Skin of body (tissue), 2 donors: ENCODE measurements around the gene QPRT. TPM values are rescaled to one million over a fixed set of nuclear protein-coding genes. Genes with fewer than 3 reads are reported as not detected.
"Not testable (repeated sequence)": the region's sequence is repeated elsewhere in the genome, so short reads cannot be mapped to it uniquely, and the experiment has no call there.

Experiments used
- DNase-seq: peaks from one replicate; lab custom pipeline; 2025; lab: John Stamatoyannopoulos, UW
- total RNA-seq: library from RNA; depleted of rRNA; stranded (reverse); fragments of >200 nt; gene quantifications from one replicate; pipeline ENCODE4 v1.2.3, GENCODE V29; 2014

Gene QPRT
- total RNA-seq, 1 donor from 2014 or later, result 16.1 TPM

DNA sequence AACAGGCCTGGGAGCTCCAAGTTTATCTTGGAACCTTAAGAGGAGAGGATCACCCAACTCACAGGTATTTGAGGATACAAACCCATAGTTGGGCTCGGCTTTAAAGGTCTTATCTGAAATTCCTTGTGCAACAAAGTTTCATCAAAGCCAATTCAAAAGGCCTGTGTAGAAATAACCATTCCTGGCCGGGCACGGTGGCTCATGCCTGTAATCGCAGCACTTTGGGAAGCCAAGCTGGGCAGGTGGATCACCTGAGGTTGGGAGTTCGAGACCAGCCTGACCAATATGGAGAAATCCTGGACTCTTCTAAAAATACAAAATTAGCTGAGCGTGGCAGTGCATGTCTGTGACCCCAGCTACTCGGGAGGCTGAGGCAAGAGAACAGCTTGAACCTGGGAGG is 38.1 kb downstream of the QPRT start:
- no peak for DNase-seq

DNA sequence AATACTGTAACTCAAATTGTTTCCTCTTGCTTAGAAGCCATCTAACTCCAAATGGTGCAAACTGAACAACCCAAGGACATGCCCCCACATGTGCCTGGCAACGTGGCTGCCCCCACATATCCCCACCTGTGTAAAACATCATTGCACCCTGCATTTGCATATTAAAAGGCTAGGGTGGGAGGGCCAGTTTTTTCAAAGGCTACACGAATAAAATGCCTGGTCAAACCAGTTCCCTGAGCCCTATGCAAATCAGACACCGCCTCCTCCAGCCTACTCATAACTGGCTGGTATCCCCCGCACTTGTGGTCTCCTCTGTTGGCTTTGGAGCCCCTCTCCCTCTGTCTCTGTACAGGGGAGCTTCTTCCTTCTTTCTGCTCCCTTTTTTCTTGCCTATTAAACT is 40.1 kb downstream of the QPRT start:
- no peak for DNase-seq

DNA sequence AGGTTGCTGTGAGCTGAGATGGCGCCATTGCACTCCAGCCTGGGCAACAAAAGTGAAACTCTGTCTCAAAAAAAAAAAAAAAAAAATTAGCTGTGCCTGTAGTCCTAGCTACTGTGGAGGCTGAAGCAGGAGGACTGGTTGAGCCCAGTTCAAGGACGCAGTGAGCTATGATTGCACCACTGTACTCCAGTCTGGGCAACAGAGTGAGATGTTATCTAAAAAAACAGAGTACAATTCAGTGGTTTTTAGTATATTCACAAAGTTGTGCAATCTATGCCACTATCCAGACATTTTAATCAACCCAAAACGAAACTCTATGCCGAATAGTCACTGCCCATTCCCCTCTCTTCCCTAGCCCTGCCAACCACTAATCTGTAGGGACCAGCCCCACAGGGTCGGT is 41.7 kb downstream of the QPRT start:
- DNase-seq, result no peak

DNA sequence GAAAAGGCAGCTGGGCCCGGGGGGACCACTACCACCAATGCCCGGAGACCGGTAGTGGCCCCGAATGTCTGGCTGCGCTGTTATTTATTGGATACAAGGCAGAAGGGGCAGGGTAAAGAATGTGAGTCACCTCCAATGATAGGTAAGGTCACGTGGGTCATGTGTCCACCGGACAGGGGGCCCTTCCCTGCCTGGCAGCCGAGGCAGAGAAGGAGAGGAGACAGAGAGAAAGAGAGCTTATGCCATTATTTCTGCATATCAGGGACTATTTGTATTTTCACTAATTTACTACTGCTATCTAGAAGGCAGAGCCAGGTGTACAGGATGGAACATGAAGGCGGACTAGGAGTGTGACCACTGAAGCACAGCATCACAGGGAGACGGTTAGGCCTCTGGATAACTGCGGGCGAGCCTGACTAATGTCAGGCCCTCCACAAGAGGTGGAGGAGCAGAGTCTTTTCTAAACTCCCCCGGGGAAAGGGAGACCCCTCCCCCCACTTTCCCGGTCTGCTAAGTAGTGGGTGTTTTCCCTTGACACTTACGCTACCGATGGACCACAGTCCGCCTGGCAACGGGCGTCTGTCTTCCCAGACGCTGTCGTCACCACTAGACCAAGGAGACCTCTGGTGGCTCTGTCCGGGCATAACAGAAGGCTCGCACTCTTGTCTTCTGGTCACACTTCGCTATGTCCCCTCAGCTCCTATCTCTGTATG is 42.3 kb downstream of the QPRT start:
- DNase-seq, result not testable (repeated sequence)

DNA sequence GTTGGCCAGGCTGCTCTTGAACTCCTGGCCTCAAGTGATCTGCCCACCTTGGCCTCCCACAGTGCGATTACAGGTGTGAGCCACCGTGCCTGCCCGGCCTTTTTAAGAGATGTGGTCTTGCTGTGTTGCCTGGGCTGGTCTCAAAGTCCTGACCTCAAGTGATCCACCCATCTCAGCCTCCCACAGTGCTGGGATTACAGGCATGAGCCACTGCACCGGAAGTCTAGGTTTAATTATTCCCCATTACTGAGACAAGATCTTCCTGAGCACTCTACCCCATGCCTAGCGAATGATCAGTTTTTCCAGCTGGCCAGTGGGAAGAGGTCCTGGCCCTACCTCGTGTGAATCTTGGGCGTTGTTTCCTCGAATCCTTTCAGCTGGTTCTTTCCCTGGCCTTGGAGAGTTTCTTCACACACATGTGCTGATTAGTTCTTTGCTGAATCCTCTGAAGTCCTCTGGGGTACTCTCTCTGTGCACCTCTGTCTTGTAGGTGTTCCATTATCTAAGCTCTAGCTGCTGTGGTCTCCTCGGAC is 47.9 kb downstream of the QPRT start:
- DNase-seq, result no peak

DNA sequence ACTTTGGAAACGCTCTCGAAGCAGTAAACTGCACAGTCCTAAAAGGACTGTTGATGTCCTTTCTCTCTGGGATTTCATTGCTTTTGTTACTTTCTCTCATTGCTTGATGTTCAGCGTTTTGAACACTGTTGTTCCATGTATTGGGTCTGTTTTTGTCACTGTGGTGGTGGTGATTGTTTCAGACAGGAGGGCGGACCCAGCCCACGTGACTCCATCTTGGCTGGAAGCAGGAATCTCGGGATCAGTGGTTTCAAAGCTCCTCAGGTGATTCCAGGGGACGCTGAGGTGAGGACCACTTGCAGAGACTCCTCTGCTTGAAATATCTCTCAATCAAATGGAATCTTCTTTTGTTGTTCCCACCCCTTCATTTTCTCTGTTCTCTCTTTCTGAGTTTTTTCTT is 48.5 kb downstream of the QPRT start:
- no peak for DNase-seq

DNA sequence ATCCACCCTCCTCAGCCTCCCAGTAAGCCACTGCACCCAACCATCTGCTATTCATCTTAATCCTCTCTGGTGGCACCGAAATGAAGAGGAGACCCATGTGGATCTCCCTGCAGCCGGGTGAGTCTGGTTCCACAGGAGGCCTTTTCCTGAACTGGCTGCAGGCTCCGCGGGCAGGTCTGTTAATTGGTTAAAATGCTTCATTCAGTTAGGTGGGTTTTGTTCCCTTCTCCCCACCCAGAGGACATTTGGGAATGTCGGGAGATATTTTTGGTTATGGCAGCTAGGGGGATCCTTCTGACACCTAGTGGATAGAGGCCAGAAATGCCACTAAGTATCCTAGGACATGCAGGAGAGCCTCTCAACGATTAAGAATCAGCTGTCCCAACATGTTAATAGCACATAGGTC is 50.1 kb downstream of the QPRT start:
- no peak for DNase-seq

DNA sequence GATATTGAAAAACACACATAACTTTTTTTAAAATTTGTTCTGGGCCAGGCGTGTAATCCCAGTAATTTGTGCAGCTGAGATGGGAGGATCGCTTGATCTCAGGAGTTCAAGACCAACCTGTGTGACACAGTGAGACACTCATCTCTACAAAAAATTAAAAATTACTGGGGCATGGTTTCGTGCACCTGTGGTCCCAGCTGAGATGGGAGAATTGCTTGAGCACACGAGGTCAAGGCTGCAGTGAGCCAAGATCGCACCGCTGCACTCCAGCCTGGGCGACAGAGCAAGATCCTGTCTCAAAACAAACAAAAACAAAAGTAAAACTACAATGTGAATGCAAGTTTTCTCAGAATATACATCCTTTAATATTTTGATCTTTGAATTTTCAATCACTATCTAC is 51.7 kb downstream of the QPRT start:
- no peak for DNase-seq

DNA sequence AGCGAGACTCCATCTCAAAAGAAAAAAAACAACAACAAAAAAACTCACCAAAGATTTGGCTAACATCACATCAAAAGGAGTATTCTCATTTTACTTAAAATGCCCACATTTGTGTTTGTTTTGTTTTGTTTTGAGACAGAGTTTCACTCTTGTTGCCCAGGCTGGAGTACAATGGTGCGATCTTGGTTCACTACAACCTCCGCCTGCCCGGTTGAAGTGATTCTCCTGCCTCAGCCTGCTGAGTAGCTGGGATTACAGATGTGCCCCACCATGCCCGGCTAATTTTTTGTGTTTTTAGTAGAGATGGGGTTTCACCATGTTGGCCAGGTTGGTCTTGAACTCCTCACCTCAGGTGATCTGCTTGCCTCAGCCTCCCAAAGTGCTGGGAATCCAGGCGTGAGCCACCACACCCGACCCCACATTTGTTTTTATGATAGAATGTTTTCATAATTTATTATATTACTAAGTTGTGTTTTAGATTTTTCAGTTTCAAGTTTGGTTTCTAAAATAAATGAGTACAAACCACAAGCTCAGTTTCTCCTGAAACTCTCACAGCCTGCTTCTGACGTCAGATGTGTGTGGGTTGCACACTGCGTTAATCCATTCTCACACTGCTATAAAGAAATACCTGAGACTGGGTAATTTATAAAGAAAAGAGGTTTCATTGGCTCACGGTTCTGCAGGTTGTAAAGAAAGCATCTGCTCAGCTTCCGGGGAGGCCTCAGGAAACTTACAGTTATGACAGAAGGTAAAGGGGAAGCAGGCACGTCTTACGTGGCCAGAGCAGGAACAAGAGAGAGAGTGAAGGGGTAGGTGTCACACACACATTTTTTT is 53.0 kb downstream of the QPRT start:
- DNase-seq, result not testable (repeated sequence)

DNA sequence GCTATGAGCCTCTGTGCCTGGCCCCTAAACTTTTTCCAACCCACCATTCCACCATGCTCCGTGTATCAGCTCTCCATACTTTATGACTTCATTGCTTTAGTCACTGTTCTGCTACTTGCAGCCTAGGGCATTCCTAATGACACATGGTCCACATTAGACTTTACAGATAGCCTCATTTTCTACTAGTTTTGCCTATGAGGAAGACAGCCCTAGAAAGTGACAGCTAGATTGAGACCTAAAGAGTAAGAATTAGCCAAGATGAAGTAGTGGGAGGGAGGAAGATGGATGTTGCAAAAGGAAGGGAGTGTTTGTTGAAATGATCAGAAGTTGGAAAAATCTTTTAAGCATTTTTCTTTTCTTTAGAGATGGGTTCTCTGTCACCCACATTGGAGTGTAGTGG is 55.8 kb downstream of the QPRT start:
- DNase-seq, result no peak

DNA sequence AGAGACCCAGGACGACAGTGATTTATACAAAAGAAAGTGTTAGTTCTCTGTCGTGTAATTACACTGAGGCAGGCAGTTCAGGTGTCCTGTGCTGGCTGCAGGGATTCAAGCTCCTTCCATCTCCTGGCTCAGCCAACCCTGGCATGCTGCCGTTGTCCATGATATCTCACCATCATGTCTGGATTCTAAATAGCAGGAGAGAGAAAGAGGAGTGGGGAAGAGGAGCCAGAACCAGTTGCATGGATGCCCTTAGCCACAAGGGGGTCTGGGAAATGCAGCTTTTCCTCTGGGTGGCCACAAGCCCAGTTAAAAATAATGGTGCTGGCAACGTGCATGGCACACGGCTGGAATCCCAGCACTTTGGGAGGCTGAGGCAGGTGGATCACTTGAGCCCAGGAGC is 57.1 kb downstream of the QPRT start:
- DNase-seq, result no peak

DNA sequence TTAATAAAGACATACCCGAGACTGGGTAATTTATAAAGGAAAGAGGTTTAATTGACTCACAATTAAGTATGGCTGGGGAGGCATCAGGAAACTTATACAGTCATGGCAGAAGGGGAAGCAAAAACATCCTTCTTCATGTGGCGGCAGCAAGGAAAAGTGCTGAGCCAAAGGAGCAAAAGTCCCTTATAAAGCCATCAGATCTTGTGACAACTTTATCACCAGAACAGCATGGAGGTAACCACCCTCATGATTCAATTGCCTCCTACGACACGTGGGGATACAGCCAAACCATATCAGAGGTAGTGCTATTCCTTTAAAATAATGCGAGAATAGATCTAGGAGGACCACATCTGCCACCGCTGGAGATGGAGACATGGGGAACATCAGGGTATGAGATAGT is 57.8 kb downstream of the QPRT start:
- no peak for DNase-seq

DNA sequence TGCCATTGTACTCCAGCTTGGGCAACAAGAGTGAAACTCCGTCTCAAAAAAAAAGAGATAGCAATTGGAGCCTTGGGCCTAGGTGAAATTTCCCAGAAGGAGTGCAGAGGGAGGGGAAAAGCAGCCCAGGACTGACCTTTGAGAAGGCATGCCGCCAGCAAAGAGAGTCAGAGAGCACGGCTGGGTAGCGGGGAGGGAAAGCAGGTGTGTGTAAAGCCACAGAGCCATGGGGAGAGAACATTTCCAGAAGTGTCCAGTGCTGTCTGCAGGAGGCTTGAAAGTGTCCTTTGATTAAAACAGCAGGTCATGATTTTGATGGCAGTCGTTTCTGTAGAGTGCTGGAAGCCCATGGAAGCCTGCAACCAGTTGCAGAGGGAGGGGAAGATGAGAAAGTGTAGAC is 58.7 kb downstream of the QPRT start:
- DNase-seq, result no peak

DNA sequence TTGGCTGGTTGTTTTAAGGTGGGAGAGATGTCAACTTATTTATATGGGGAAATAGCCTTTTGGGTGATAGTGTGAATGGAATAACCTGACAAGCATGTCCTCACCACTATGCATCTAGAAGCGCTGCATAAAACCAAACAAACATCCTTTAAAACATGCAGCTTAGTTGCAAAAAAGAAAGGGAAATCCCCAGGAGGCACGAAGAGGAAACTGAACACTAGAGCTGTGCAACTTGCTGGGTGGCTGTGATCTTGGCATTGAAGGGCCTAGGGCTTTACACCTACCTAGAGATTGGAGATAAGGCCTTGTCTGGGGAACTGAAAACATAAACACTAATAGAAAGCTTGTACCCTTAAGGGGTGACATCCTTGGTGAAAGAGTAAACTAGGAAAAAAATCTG is 59.5 kb downstream of the QPRT start:
- no peak for DNase-seq

DNA sequence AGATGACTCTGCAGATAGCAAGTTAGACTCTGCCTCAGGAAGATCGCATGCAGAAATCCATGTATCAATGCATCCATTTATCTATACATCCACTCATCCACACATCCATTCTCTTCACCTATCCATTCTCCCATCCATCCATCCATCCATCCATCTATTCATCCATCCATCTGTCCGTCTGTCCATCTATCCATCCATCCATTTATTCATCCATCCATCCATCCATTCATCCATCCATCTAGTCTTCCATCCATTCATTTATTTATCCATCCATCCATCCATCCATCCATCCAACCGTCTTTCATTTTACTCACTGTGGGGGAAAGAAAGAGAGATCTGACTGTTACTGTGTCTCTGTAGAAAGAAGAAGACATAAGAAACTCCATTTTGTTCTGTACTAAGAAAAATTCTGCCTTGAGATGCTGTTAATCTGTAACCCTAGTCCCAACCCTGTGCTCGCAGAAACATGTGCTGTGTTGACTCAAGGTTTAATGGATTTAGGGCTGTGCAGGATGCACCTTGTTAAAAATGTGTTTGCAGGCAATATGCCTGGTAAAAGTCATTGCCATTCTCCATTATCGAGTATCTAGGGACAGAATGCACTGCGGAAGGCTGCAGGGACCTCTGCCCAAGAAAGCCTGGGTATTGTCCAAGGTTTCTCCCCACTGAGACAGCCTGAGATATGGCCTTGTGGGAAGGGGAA is 61.1 kb downstream of the QPRT start:
- DNase-seq, result not testable (repeated sequence)

DNA sequence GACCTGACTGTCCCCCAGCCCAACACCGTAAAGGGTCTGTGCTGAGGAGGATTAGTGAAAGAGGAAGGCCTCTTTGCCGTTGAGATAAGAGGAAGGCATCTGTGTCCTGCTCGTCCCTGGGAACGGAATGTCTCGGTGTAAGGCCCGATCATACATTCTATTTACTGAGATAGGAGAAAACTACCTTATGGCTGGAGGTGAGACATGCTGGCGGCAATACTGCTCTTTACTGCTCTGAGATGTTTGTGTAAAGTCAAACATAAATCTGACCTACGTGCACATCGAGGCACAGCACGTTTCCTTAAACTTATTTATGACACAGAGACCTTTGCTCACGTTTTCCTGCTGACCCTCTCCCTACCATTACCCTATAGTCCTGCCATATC is 61.6 kb downstream of the QPRT start:
- not testable (repeated sequence) for DNase-seq

DNA sequence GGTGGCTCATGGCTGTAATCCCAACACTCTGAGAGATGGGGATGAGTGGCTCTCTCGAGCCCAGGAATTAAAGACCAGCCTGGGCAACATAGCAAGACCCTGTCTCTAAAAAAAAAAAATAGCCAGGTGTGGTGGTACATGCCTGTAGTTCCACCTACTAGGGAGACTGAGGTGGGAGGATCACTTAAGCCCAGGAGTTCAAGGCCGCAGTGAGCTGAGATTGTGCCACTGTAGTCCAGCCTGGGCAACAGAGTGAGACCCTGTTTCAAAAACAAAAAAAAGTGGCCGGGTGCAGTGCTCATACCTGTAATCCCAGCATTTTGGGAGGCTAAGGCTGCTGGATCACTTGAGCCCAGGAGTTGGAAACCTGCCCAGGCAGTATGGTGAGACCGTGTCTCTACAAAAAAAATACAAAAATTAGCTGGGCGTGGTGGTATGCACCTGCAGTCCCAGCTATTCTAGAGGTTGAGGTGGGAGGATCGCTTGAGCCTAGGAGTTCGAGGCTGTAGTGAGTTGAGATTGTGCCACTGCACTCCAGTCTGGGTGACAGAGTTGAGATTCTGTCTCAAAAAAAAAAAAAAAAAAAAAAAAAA is 63.8 kb downstream of the QPRT start:
- no peak for DNase-seq

DNA sequence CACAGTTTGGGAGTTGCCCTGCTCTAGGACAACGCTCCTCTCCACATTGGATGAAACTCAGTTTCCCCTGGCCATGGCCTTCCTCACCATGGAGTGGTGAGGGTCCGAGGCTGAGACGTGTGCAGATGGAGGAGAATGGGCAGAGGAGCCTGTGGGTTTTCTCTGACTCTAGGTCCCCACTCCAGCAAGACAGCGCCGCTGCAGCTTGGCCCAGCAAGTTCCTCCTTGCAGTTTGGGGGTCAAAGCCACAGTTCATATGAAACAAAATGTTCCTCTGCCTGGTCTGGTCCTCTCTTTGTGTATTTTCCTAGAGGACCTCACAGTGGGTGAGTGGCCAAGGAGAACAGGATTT is 64.5 kb downstream of the QPRT start:
- DNase-seq, result no peak

DNA sequence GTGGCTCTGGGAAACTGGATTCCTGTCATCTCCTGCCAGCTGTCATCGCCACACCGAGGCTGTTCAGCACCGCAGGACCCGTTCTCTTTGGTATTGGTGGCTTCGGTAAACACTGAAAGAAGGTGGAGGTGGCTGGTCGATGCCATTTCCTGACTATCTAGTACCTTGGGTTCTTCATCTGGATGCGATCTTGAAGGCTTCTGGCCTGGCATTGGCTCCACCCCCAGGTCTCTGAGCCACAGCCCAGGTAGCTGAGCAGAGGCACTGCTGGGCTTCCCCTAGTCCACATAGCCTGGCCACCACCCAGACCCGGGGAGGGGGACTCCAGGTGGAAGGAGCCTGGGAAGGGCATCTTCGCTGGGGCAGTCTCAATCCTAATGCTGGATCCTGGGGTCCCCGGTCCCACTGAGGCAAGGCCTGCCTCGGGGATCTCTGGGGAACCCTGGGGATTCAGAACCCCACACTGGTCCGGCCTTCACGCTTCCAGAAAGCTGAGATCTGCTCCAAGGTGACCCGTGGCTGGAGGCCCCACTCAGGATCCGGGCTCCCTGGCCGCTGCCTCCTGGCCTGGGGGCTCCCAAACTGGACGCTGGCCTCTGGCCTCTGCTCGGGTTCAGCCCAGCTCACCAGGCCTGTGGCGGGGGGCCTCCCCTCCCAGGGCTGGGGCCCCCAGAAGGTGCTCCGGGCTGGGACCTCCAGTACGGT is 65.0 kb downstream of the QPRT start:
- DNase-seq, result no peak

DNA sequence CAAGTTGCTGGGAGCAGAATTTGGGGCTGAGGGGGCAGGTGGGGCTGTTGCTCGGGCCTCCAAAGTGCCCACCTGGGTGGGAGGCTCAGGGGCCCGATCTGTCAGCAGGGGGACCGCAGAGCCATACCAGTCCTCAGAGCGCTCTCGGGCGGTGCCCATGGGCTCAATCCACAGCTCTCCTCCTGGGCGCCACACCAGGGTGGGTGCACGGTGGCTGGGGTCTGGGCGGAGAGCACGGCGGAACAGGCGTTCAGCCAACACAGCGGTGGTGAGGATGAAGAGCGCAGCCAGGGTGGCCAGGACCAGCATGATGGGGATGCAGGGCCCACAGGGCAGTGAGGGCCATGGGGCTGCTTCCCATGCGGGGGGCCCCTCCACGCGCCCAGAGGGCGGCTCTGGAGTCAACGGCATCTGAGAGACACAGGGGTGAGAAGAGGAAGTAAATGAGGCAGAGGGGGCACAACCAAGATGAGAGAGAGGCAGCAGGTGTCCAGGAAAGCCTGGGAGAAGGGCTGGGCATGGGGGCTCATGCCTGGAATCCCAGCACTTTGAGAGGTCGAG is 65.6 kb downstream of the QPRT start:
- no peak for DNase-seq
